ENCODE data around the gene WNT7B.

DNA sequence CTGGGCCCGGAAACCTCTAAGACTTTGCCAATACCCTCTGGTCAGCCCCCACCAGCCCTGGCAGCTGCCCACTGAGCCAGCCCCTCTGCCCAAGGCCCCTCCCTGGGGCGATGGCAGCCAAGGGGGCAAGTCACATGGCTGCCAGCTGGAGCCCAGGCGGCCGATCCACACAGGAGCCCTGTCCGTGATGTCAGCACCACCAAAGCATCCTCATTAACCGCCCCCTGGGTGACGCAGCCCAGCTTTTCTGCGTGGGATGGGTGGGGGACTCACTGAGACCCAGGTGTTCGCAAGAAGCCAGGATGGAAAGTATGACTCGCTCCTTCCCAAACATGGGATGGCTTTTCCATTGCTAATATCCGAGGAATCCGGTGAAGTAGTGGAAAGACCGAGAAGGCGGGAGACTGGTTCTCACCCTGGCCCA, 46.6 kb upstream of the WNT7B start:
- TF ChIP-seq, protein P1, sequence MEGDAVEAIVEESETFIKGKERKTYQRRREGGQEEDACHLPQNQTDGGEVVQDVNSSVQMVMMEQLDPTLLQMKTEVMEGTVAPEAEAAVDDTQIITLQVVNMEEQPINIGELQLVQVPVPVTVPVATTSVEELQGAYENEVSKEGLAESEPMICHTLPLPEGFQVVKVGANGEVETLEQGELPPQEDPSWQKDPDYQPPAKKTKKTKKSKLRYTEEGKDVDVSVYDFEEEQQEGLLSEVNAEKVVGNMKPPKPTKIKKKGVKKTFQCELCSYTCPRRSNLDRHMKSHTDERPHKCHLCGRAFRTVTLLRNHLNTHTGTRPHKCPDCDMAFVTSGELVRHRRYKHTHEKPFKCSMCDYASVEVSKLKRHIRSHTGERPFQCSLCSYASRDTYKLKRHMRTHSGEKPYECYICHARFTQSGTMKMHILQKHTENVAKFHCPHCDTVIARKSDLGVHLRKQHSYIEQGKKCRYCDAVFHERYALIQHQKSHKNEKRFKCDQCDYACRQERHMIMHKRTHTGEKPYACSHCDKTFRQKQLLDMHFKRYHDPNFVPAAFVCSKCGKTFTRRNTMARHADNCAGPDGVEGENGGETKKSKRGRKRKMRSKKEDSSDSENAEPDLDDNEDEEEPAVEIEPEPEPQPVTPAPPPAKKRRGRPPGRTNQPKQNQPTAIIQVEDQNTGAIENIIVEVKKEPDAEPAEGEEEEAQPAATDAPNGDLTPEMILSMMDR (IDR thresholded peaks at IDR 0.05; ENCODE audit: low read length), result no peak
- no peak for TF ChIP-seq EZH2 (optimal IDR thresholded peaks at IDR 0.05; ENCODE audit: low read depth, low read length)

All from MM.1S (cell line).